GM23338 (cell line): ENCODE data around the gene GPR143.

Experiments
- EZH2 ChIP-seq: fragments of 200-600 bp; sonication (generic); IDR thresholded peaks from one replicate; pipeline ENCODE4 v1.8.0; 2017; ENCODE audit warnings: antibody characterized with exemption, mild to moderate bottlenecking, low read depth; ENCODE audit not compliant: unreplicated experiment
- POLR2AphosphoS5 ChIP-seq: IDR thresholded peaks from 2 replicates; pipeline ENCODE4 v1.6.1; 2016; ENCODE audit warnings: antibody characterized with exemption, low read depth

DNA sequence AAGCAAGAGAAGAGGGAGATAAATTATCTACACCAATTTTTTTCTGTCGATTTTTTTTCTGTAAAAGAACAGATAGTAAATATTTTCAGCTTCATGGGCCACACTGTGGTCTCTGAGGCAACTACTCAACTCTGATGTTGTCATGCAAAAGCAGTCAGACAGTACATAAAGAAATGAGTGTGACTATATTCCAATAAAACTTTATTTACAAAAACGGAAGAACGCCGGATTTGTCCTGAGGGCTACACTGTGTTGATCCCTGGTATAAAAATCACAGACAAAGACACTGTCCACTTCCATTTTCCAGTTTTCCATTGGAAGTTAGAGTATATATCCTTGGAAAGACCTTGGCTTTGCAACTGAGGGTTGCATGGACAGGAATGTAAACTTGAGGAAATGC is 18.0 kb downstream of the GPR143 start:
- no peak for TF ChIP-seq EZH2
- TF ChIP-seq POLR2AphosphoS5, result no peak
